KMS-11 (cell line): Measurements from ENCODE around the gene PYCR2.
"Not testable (repeated sequence)": the region's sequence is repeated elsewhere in the genome, so short reads cannot be mapped to it uniquely, and the experiment has no call there.

Experiments
- H2AFZ ChIP-seq: fragments of 200-600 bp; sonication (generic); 2 replicates; pipeline ENCODE4 v1.6.1; 2016; ENCODE audit warnings: antibody characterized with exemption, mixed run types, low read depth
- H3K27ac ChIP-seq: fragments of 200-600 bp; sonication (generic); 2 replicates; pipeline ENCODE4 v1.6.1; 2016; ENCODE audit warnings: mild to moderate bottlenecking, mixed run types
- H3K27me3 ChIP-seq: fragments of 200-600 bp; sonication (generic); 2 replicates; pipeline ENCODE4 v1.6.1; 2017; ENCODE audit warnings: mild to moderate bottlenecking, low read depth, mixed run types, moderate library complexity; ENCODE audit not compliant: insufficient read depth
- H3K36me3 ChIP-seq: fragments of 200-600 bp; sonication (generic); 2 replicates; pipeline ENCODE4 v1.6.1; 2017; ENCODE audit warnings: mild to moderate bottlenecking, mixed run types; ENCODE audit not compliant: insufficient read depth
- H3K4me1 ChIP-seq: fragments of 200-600 bp; sonication (generic); 2 replicates; pipeline ENCODE4 v1.6.1; 2016; ENCODE audit warnings: mild to moderate bottlenecking, low read depth, mixed run types; ENCODE audit not compliant: poor library complexity, severe bottlenecking
- H3K4me2 ChIP-seq: fragments of 200-600 bp; sonication (generic); 2 replicates; pipeline ENCODE4 v1.7.0; 2016; ENCODE audit warnings: mild to moderate bottlenecking, mixed run types
- H3K4me3 ChIP-seq: fragments of 200-600 bp; sonication (generic); IDR thresholded peaks from 2 replicates; pipeline ENCODE4 v1.6.1; 2017; ENCODE audit warnings: low read depth, low read length, mixed read lengths; ENCODE audit not compliant: insufficient read depth
- H3K79me2 ChIP-seq: fragments of 200-600 bp; sonication (generic); 2 replicates; pipeline ENCODE4 v1.6.1; 2016; ENCODE audit warnings: low read depth, mixed run types; ENCODE audit not compliant: insufficient read depth
- H3K9ac ChIP-seq: fragments of 200-600 bp; sonication (generic); 2 replicates; pipeline ENCODE4 v1.6.1; 2016; ENCODE audit warnings: mild to moderate bottlenecking, mixed run types
- H4K20me1 ChIP-seq: fragments of 200-600 bp; sonication (generic); 2 replicates; pipeline ENCODE4 v1.6.1; 2016; ENCODE audit warnings: mild to moderate bottlenecking, mixed run types; ENCODE audit not compliant: insufficient read depth
- CTCF ChIP-seq: fragments of 200-600 bp; sonication (generic); conservative IDR thresholded peaks from 2 replicates; pipeline ENCODE4 v1.6.1; 2017; ENCODE audit warnings: low read depth, mild to moderate bottlenecking, antibody characterized with exemption, low read length, moderate library complexity, mixed read lengths

The PYCR2 gene

GRCh38 chr1:225923692-225924555 is at the start of gene PYCR2:
Gene PYCR2 (minus strand): TSS chr1:225924250. CDS start chr1:225924110, 140 bp downstream.
- peaks cover 45% of the 10 kb centered on the region for H3K4me1 ChIP-seq

GRCh38 chr1:225973158-225973557 is 49.1 kb upstream of the PYCR2 start:
- H3K79me2 ChIP-seq = no peaks in the 10 kb centered on the region
- H3K36me3 ChIP-seq = no peaks in the 10 kb centered on the region
- TF ChIP-seq CTCF = no peak
- no peaks in the 10 kb centered on the region for H3K27me3 ChIP-seq
- H4K20me1 ChIP-seq = no peaks in the 10 kb centered on the region
- H3K27ac ChIP-seq = no peak overlapping the region
- no peak overlapping the region for H3K4me3 ChIP-seq
- H3K4me1 ChIP-seq = peaks cover 6% of the 10 kb centered on the region
- H3K4me2 ChIP-seq = no peak overlapping the region
- H3K9ac ChIP-seq = no peak overlapping the region
- H2AFZ ChIP-seq = no peak overlapping the region

More at GRCh38 chr1:225923692-225924555, at the start of gene PYCR2:
- Histone ChIP-seq H3K9ac (peak within 1 kb of the TSS; percentile 94), H2AFZ (peak within 1 kb of the TSS; percentile 95), H3K27me3 (no peaks in the 10 kb centered on the region), H3K4me3 (peak within 1 kb of the TSS; percentile 87), H3K79me2 (peaks cover 22% of the 10 kb centered on the region), H3K4me2 (peak within 1 kb of the TSS; percentile 85), H4K20me1 (no peaks in the 10 kb centered on the region), H3K27ac (peak within 1 kb of the TSS; percentile 76), H3K36me3 (no peaks in the 10 kb centered on the region)
- TF ChIP-seq CTCF = no peak

- no peaks in the 10 kb centered on the region for H3K79me2 ChIP-seq
- no peak overlapping the region for H3K9ac ChIP-seq
- no peak overlapping the region for H3K4me3 ChIP-seq
- H4K20me1 ChIP-seq = no peaks in the 10 kb centered on the region
- no peaks in the 10 kb centered on the region for H3K36me3 ChIP-seq
- H3K4me2 ChIP-seq = no peak overlapping the region
- H3K27ac ChIP-seq = no peak overlapping the region
- H3K4me1 ChIP-seq = peaks cover 6% of the 10 kb centered on the region
- no peak overlapping the region for H2AFZ ChIP-seq
- no peaks in the 10 kb centered on the region for H3K27me3 ChIP-seq
- no peak for TF ChIP-seq CTCF
Observed at GRCh38 chr1:225972344-225973152, 48.5 kb upstream of the PYCR2 start.

GRCh38 chr1:225970592-225971157 is 46.6 kb upstream of the PYCR2 start:
- H3K36me3 ChIP-seq, H3K27me3 ChIP-seq, H4K20me1 ChIP-seq, H3K4me2 ChIP-seq, H3K9ac ChIP-seq, H2AFZ ChIP-seq, H3K27ac ChIP-seq, H3K4me3 ChIP-seq, H3K4me1 ChIP-seq, H3K79me2 ChIP-seq: not testable (repeated sequence)

- not testable (repeated sequence) for H3K79me2 ChIP-seq, H4K20me1 ChIP-seq, H3K27ac ChIP-seq, H3K27me3 ChIP-seq, H3K9ac ChIP-seq, H3K4me2 ChIP-seq, H3K4me3 ChIP-seq, H3K36me3 ChIP-seq, H3K4me1 ChIP-seq, H2AFZ ChIP-seq
Observed at GRCh38 chr1:225969751-225970150, 45.7 kb upstream of the PYCR2 start.
